ENCODE measurements around the gene FGG.

The FGG gene

GRCh38 chr4:154585369-154586018 lies 27.0 kb downstream of the FGG start:
- DNase-seq (ENCODE audit: low read depth), result no peak

GRCh38 chr4:154584259-154584658 lies 28.2 kb downstream of the FGG start:
- DNase-seq (ENCODE audit: low read depth), result no peak

GRCh38 chr4:154583677-154584076 lies 28.8 kb downstream of the FGG start:
- DNase-seq (ENCODE audit: low read depth), result no peak

DNA sequence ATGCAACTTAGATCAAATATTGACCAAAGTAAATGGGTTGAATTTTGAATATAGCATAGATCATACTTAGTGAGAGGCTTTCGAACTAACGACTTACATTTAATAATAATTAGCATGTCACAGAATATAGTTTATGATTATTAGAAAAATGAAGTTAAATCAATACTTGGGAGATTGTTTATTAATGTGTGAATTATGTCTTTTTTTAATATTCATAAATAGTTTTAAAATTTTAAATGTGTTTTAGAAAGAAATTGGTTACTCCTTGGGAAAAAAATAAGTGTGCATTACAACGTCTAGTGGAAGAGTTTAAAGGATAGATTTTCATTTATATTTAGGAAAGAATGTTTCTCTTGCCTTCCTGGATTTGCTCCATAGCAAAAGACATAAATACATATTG lies 29.2 kb downstream of the FGG start:
- DNase-seq (ENCODE audit: low read depth), result no peak

DNA sequence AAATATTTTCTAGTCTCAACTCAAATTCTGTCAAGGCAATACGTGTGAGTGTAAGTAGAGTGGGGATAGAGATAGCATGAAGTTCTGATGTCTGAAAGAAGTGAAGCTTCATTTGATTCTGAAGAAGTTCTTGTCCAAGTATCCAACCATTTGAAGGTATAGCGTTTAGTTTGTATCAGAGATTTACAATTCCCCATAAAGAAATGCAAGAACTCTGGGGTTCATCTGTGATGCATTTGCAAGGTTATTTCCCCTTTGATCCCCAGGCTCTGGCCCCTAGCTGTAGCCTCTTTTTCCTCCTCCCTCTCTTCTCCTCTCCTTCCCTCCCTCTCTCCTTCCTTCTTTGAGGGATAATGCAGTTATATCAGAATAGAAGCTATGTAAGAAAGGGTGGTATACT lies 29.7 kb downstream of the FGG start:
- no peak for DNase-seq (ENCODE audit: low read depth)

DNA sequence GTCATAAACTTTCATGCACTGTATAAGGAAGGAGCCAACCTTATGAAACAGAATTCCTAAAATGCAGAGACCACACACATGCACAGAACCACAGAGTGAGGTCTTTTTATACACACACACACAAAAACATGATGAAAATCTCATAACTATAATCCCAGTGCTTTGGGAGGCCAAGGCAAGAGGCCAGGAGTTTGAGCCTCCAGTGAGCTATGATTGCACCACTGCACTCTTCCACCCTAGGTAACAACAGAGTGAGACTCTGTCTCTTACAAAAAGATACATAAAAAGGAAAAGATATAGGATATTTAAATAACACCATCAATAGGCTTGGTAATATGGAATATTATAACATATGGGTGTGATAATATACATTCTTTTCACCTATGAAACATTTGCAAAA lies 32.5 kb downstream of the FGG start:
- no peak for DNase-seq (ENCODE audit: low read depth)

- no peak for DNase-seq (ENCODE audit: low read depth)
Measured at GRCh38 chr4:154578919-154579318, 33.5 kb downstream of the FGG start.

DNA sequence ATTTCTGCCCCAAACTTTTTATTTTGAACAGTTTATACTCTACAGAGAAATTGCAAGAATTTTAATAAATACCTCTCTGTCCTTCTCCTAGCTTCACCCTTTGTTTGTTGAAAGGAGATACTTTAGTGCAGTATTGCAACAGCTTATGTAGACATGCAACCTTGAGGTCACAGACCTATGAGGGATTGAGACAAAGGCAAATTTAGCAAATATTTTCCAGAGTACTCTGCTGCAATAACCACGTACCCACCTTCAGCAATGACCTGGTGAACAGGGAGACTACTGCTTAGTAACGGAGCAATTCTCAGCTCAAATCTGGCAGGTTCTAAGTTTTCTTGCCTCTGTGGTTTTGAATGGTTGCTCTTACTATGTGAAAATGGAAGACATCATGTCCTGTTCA lies 35.1 kb downstream of the FGG start:
- DNase-seq (ENCODE audit: low read depth), result no peak

- DNase-seq (ENCODE audit: low read depth), result no peak
Measured at GRCh38 chr4:154574311-154574710, 38.1 kb downstream of the FGG start.

DNA sequence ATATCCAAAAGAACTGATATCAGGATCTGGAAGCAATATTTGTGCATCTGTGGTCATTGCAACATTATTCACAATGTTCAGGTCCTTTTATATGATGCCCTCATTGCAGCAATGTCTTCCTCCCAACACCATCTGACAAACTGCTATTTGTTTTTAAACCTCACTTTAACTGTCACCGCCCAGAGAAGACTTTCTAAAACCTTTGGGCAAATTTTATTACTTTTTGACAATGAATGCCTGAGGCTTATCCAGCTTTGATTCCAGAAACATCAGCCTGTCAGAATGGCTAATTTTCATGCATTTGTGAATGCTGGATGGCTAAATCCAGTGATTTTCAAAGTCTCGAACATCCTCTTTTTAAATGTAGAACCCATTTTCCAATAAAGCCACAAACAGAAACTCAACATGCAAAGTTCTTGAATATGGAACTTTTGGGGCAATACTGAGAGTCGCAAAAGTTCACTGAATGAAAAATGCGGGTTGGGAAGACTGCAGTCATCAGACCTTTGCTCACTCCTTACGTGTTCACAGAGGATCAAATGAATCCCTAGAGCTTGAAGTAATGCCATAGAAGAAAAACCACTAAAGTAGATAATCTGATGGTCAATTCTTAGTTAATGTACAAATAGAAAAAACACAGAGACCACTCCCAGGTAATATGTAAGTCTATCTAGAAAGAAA lies 39.1 kb downstream of the FGG start:
- DNase-seq (ENCODE audit: low read depth), result no peak

DNA sequence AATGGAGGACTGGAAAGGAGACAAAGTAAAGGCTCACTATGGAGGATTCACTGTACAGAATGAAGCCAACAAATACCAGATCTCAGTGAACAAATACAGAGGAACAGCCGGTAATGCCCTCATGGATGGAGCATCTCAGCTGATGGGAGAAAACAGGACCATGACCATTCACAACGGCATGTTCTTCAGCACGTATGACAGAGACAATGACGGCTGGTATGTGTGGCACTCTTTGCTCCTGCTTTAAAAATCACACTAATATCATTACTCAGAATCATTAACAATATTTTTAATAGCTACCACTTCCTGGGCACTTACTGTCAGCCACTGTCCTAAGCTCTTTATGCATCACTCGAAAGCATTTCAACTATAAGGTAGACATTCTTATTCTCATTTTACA lies 42.9 kb downstream of the FGG start:
- DNase-seq (ENCODE audit: low read depth), result no peak

GRCh38 chr4:154569028-154569427 lies 43.4 kb downstream of the FGG start:
- DNase-seq (ENCODE audit: low read depth), result no peak

DNA sequence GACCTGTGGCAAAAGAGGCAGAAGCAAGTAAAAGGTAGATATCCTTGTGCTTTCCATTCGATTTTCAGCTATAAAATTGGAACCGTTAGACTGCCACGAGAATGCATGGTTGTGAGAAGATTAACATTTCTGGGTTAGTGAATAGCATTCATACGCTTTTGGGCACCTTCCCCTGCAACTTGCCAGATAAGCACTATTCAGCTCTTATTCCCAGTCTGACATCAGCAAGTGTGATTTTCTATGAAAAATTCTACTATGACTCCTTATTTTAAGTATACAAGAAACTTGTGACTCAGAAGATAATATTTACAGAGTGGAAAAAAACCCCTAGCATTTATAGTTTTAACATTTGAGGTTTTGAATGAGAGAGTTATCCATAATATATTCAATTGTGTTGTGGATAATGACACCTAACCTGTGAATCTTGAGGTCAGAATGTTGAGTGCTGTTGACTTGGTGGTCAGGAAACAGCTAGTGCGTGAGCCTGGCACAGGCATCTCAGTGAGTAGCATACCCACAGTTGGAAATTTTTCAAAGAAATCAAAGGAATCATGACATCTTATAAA lies 45.7 kb downstream of the FGG start:
- peak; percentile 18 for DNase-seq (ENCODE audit: low read depth)

DNA sequence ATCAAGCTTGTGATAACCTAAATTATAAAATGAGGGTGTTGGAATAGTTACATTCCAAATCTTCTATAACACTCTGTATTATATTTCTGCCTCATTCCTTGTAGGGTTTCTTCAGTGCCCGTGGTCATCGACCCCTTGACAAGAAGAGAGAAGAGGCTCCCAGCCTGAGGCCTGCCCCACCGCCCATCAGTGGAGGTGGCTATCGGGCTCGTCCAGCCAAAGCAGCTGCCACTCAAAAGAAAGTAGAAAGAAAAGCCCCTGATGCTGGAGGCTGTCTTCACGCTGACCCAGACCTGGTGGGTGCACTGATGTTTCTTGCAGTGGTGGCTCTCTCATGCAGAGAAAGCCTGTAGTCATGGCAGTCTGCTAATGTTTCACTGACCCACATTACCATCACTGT lies 46.8 kb downstream of the FGG start:
- no peak for DNase-seq (ENCODE audit: low read depth)

DNA sequence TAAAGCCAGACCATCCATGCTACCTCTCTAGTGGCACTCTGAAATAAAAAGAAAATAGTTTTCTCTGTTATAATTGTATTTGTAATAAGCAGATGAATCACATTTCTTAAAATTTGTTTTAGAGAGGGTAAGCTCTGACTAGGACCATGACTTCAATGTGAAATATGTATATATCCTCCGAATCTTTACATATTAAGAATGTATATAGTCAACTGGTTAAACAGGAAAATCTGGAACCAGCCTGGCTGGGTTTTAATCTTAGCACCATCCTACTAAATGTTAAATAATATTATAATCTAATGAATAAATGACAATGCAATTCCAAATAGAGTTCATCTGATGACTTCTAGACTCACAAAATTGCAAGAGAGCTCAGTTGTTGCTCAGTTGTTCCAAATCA lies 48.1 kb downstream of the FGG start:
- no peak for DNase-seq (ENCODE audit: low read depth)

- no peak for DNase-seq (ENCODE audit: low read depth)
Measured at GRCh38 chr4:154562697-154563254, 49.7 kb downstream of the FGG start, which contains the start of gene FGB. Gene FGB, plus strand, starts transcription at chr4:154563011. Its CDS starts 8 bp downstream, at chr4:154563019.

DNA sequence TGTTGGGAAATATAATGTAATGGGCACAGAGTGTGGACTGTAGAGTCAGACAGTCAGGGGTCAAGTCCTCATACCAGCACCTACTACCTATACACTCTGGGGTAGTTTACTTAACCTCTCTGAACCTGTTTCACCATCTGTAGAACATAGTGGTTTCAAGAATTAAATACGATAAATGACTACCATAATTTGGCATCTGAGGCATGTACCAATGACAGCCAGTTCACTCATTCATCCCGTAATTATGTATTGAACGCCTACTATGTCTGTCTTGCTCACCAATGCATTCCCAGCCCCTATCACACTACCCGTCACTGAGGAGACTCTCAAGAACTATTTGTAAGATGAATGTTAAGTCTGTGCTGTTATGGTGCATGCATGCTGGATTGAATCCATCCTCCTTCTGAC lies 51.6 kb downstream of the FGG start:
- peak; percentile 95 for DNase-seq (ENCODE audit: low read depth)

DNA sequence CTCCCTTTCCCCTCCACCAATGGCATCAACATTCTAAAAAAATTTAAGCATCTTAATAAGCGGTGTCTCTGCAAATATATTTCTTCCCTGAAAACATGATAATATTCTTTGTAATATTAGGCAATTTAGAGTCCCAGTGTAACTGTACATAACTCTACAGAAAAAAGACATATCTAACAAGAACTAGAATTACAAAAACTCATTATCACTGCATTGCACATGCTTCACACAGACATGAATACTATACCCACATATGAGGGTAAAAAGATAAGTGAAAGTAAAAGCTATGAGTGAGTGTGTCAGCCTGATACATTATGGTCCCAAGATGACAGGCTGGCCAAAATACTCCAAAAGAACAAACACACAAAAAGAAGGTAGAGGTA lies 52.0 kb downstream of the FGG start:
- DNase-seq (ENCODE audit: low read depth), result no peak

GRCh38 chr4:154559494-154560418 lies 52.7 kb downstream of the FGG start:
- peak; percentile 41 for DNase-seq (ENCODE audit: low read depth)

GRCh38 chr4:154559141-154559493 lies 53.3 kb downstream of the FGG start:
- DNase-seq (ENCODE audit: low read depth), result no peak

All from non-pigmented ciliary epithelial cell (primary cell).